ENCODE measurements around the gene KDELR1. TPM values are rescaled to one million over a fixed set of nuclear protein-coding genes. Genes with fewer than 3 reads are reported as not detected.

KDELR1 gene
- total RNA-seq, 1 donor, result 20.0 TPM

- H3K27me3 ChIP-seq (ENCODE audit: insufficient read depth, low read length), result no peaks in the 10 kb centered on the region
- H3K4me1 ChIP-seq (ENCODE audit: insufficient read depth, low read length), result no peaks in the 10 kb centered on the region
- H3K4me3 ChIP-seq (ENCODE audit: low read length), result no peak overlapping the region
- no peaks in the 10 kb centered on the region for H3K9me3 ChIP-seq (ENCODE audit: low read depth, low read length)
Observed at GRCh38 chr19:48346191-48346590, 45.2 kb downstream of the KDELR1 start.

GRCh38 chr19:48344892-48345291 is 46.5 kb downstream of the KDELR1 start:
- Histone ChIP-seq H3K4me1 (ENCODE audit: insufficient read depth, low read length) (no peaks in the 10 kb centered on the region), H3K9me3 (ENCODE audit: low read depth, low read length) (no peaks in the 10 kb centered on the region), H3K4me3 (ENCODE audit: low read length) (no peak overlapping the region), H3K27me3 (ENCODE audit: insufficient read depth, low read length) (no peaks in the 10 kb centered on the region)

- H3K4me1 ChIP-seq (ENCODE audit: insufficient read depth, low read length), result no peaks in the 10 kb centered on the region
- H3K9me3 ChIP-seq (ENCODE audit: low read depth, low read length), result no peaks in the 10 kb centered on the region
- H3K4me3 ChIP-seq (ENCODE audit: low read length), result no peak overlapping the region
- H3K27me3 ChIP-seq (ENCODE audit: insufficient read depth, low read length), result no peaks in the 10 kb centered on the region
Observed at GRCh38 chr19:48342841-48343540, 48.4 kb downstream of the KDELR1 start.

GRCh38 chr19:48342414-48342738 is 49.0 kb downstream of the KDELR1 start:
- no peaks in the 10 kb centered on the region for H3K27me3 ChIP-seq (ENCODE audit: insufficient read depth, low read length)
- H3K9me3 ChIP-seq (ENCODE audit: low read depth, low read length), result no peaks in the 10 kb centered on the region
- H3K4me3 ChIP-seq (ENCODE audit: low read length), result no peak overlapping the region
- H3K4me1 ChIP-seq (ENCODE audit: insufficient read depth, low read length), result no peaks in the 10 kb centered on the region

- no peaks in the 10 kb centered on the region for H3K9me3 ChIP-seq (ENCODE audit: low read depth, low read length)
- no peak overlapping the region for H3K4me3 ChIP-seq (ENCODE audit: low read length)
- no peaks in the 10 kb centered on the region for H3K27me3 ChIP-seq (ENCODE audit: insufficient read depth, low read length)
- H3K4me1 ChIP-seq (ENCODE audit: insufficient read depth, low read length), result no peaks in the 10 kb centered on the region
Observed at GRCh38 chr19:48341515-48342413, 49.6 kb downstream of the KDELR1 start.

- no peak overlapping the region for H3K4me3 ChIP-seq (ENCODE audit: low read length)
- no peaks in the 10 kb centered on the region for H3K4me1 ChIP-seq (ENCODE audit: insufficient read depth, low read length)
- no peaks in the 10 kb centered on the region for H3K27me3 ChIP-seq (ENCODE audit: insufficient read depth, low read length)
- no peaks in the 10 kb centered on the region for H3K9me3 ChIP-seq (ENCODE audit: low read depth, low read length)
Observed at GRCh38 chr19:48340995-48341394, 50.4 kb downstream of the KDELR1 start.

- no peak overlapping the region for H3K4me3 ChIP-seq (ENCODE audit: low read length)
- peaks cover 9% of the 10 kb centered on the region for H3K4me1 ChIP-seq (ENCODE audit: insufficient read depth, low read length)
- no peaks in the 10 kb centered on the region for H3K9me3 ChIP-seq (ENCODE audit: low read depth, low read length)
- H3K27me3 ChIP-seq (ENCODE audit: insufficient read depth, low read length), result no peaks in the 10 kb centered on the region
Observed at GRCh38 chr19:48338802-48339503, 52.4 kb downstream of the KDELR1 start.

- H3K4me1 ChIP-seq (ENCODE audit: insufficient read depth, low read length), result peaks cover 13% of the 10 kb centered on the region
- no peak overlapping the region for H3K4me3 ChIP-seq (ENCODE audit: low read length)
- no peaks in the 10 kb centered on the region for H3K27me3 ChIP-seq (ENCODE audit: insufficient read depth, low read length)
- no peaks in the 10 kb centered on the region for H3K9me3 ChIP-seq (ENCODE audit: low read depth, low read length)
Observed at GRCh38 chr19:48338253-48338755, 53.0 kb downstream of the KDELR1 start.

- Histone ChIP-seq H3K4me1 (ENCODE audit: insufficient read depth, low read length) (peaks cover 55% of the 10 kb centered on the region), H3K4me3 (ENCODE audit: low read length) (peak overlapping the region; percentile 52), H3K27me3 (ENCODE audit: insufficient read depth, low read length) (no peaks in the 10 kb centered on the region), H3K9me3 (ENCODE audit: low read depth, low read length) (no peaks in the 10 kb centered on the region)
Observed at GRCh38 chr19:48333467-48334384, 57.6 kb downstream of the KDELR1 start.

GRCh38 chr19:48332662-48333466 is 58.5 kb downstream of the KDELR1 start:
- Histone ChIP-seq H3K4me3 (ENCODE audit: low read length) (peak overlapping the region; percentile 52), H3K9me3 (ENCODE audit: low read depth, low read length) (no peaks in the 10 kb centered on the region), H3K27me3 (ENCODE audit: insufficient read depth, low read length) (no peaks in the 10 kb centered on the region), H3K4me1 (ENCODE audit: insufficient read depth, low read length) (peaks cover 64% of the 10 kb centered on the region)

Other genes with a start within 250 kb of the KDELR1 start
- gene LIG1, start 221.2 kb downstream of the KDELR1 start, total RNA-seq, result 24.8 TPM
- gene ZSWIM9, start 220.9 kb downstream of the KDELR1 start, total RNA-seq, result 0.73 TPM
- gene CARD8, start 135.6 kb downstream of the KDELR1 start, total RNA-seq, result 46.0 TPM
- not detected for gene ZNF114, start 121.5 kb downstream of the KDELR1 start, total RNA-seq
- gene EMP3, start 66.0 kb downstream of the KDELR1 start, total RNA-seq, result 230 TPM
- 3.4 TPM for gene TMEM143, start 27.6 kb downstream of the KDELR1 start, total RNA-seq
- gene SYNGR4, start 27.2 kb downstream of the KDELR1 start, total RNA-seq, result not detected
- gene GRIN2D, start 2.1 kb upstream of the KDELR1 start, total RNA-seq, result 0.10 TPM
- 15.2 TPM for gene GRWD1, start 54.4 kb upstream of the KDELR1 start, total RNA-seq
- gene KCNJ14, start 64.0 kb upstream of the KDELR1 start, total RNA-seq, result 1.7 TPM
- 14.9 TPM for gene CYTH2, start 77.8 kb upstream of the KDELR1 start, total RNA-seq
- 1.5 TPM for gene LMTK3, start 120.3 kb upstream of the KDELR1 start, total RNA-seq
- not detected for gene SULT2B1, start 160.6 kb upstream of the KDELR1 start, total RNA-seq
- gene SPACA4, start 215.2 kb upstream of the KDELR1 start, total RNA-seq, result not detected
- gene FAM83E, start 223.5 kb upstream of the KDELR1 start, total RNA-seq, result 0.73 TPM
- gene RPL18, start 227.6 kb upstream of the KDELR1 start, total RNA-seq, result 2,431 TPM
- 4.5 TPM for gene SPHK2, start 228.0 kb upstream of the KDELR1 start, total RNA-seq
- gene DBP, start 245.8 kb upstream of the KDELR1 start, total RNA-seq, result 28.2 TPM